A375 (cell line): ENCODE measurements around the gene PPP1R11. TPM values are rescaled to one million over a fixed set of nuclear protein-coding genes. Genes with fewer than 3 reads are reported as not detected.

ENCODE experiments used
- small RNA-seq: library from RNA; depleted of rRNA; stranded (forward); fragments of <200 nt; gene quantifications from one replicate; pipeline ENCODE3, GENCODE V24; 2014
- total RNA-seq: library from RNA; depleted of rRNA; stranded (reverse); fragments of >200 nt; shearing (Covaris generic); gene quantifications from 2 replicates; pipeline ENCODE4 v1.2.3, GENCODE V29; 2014; rRNA removed

The PPP1R11 gene
- 36.8 and 40.9 TPM in 2 replicates for total RNA-seq

GRCh38 chr6:30066577-30067459, at the start of gene PPP1R11:
Gene PPP1R11, plus strand, starts transcription at chr6:30067198. Its CDS starts 213 bp downstream, at chr6:30067411.

DNA sequence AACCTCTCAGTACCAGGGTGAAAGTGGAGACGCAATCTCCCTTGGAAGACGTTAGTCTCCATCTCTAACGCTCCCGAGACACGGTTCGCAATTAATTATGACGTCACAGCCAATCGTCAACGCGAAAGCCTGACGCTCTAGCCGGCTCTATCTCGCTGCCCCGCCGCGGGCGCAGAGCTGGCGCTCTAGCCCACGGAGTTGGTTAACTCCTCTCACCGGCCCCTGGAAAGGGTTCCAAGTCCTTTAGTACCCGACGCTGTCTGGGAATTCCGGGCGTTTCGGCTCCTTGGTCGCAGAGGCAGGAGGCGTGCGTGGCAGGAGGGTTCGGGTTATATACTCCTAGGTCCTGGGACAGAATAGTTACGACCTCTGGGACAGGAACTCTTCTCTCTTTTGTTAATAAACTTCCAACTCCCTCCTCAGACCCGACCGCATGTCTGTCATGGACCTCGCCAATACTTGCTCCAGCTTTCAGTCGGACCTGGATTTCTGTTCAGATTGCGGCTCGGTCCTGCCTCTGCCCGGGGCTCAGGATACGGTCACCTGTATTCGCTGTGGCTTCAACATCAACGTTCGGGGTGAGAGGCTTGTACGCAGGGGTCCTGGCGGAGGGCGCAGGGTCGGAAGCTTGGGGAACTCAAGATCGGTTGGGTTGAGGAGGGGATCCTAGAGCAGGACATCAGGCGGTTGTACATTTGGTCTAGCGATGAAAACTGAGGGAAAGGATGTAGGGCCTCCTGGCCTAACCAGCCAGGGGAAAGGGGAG, 5.7 kb upstream of the PPP1R11 start, which contains the start of gene POLR1H:
POLR1H (plus strand) TSS at position 174 of the 766 bp plus-strand sequence; CDS start at position 434, 260 bp downstream.

DNA sequence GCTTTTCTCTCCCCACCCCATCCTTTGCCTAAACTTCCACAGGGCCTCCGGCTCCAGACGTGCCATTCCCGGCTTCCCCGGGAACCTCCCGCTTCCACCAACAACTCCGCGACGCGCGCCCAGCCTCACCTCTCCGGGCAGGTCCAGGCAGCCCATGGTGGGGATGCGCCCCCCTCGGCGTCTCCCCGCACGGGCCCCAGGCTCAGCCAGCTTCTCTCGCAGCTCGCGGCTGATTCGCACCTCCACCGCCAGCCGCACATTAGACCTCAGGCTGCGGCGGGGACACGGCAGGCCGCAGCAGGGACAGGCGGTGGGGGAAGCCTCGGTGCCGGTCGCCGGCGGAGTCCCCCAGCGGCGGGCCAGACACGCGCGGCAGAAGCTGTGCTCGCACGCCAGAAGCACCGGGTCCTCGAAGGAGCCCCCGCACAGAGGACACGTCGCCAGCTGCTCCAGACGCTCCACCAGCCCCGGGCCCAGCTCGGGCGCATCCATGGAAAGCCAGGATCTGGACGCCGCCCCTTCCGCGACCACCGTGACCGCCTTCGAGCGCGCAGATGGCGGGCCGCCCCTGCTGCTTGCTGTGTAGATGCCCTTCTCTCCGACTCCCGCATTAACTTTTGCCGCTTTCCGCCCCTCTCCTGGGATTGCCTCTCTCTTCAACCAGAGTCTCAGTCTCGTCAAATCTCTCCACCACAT, 8.2 kb downstream of the PPP1R11 start, which contains the start of gene RNF39:
RNF39 (minus strand) TSS at position 676 of the 696 bp plus-strand sequence; CDS start at position 492, 184 bp downstream.

GRCh38 chr6:30113003-30113759, 46.2 kb downstream of the PPP1R11 start, which contains the start of gene TRIM31:
Gene TRIM31, minus strand, starts transcription at chr6:30113090. Its CDS starts 285 bp downstream, at chr6:30112805.

Small RNA genes within 50 kb of the gene (small RNA-seq; reads per million reads assigned to genes)
- not detected for gene RF02218
- gene RF02219: not detected
- gene RF02220: not detected

Other genes with a start within 250 kb of the PPP1R11 start
- not detected in 2 replicates for gene HLA-G, start 239.4 kb upstream of the PPP1R11 start, total RNA-seq
- 267 and 308 TPM in 2 replicates for gene HLA-A, start 124.7 kb upstream of the PPP1R11 start, total RNA-seq
- gene POLR1H, start 5.9 kb upstream of the PPP1R11 start, total RNA-seq: 25.9 and 27.4 TPM in 2 replicates
- gene RNF39, start 8.6 kb downstream of the PPP1R11 start, total RNA-seq: not detected in 2 replicates
- gene TRIM31, start 45.9 kb downstream of the PPP1R11 start, total RNA-seq: not detected in 2 replicates
- gene TRIM40, start 68.9 kb downstream of the PPP1R11 start, total RNA-seq: not detected in 2 replicates
- gene TRIM10, start 94.0 kb downstream of the PPP1R11 start, total RNA-seq: not detected in 2 replicates
- gene TRIM15, start 96.3 kb downstream of the PPP1R11 start, total RNA-seq: not detected in 2 replicates
- gene TRIM26, start 146.2 kb downstream of the PPP1R11 start, total RNA-seq: 23.1 and 24.6 TPM in 2 replicates